ENCODE results near the gene GPR84.

Gene GPR84

DNA sequence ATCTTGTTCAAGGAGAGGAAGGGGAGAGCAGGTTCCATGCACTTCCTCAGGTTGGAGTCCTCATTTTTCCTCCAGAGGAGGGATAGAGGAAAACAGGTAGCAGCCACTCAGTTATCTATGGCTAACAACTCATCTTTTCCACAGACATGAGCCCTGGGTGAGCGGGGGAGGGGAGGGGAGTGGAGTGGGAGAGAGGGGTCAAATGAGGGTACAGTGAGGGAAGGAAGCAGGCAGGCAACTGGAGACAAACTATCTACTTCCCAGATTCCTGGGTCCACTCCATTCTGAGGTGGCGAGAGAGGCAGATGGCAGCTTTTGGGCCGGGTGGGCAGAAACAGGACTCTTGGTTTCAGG lies 22.8 kb upstream of the GPR84 start:
- TF ChIP-seq, protein P1, sequence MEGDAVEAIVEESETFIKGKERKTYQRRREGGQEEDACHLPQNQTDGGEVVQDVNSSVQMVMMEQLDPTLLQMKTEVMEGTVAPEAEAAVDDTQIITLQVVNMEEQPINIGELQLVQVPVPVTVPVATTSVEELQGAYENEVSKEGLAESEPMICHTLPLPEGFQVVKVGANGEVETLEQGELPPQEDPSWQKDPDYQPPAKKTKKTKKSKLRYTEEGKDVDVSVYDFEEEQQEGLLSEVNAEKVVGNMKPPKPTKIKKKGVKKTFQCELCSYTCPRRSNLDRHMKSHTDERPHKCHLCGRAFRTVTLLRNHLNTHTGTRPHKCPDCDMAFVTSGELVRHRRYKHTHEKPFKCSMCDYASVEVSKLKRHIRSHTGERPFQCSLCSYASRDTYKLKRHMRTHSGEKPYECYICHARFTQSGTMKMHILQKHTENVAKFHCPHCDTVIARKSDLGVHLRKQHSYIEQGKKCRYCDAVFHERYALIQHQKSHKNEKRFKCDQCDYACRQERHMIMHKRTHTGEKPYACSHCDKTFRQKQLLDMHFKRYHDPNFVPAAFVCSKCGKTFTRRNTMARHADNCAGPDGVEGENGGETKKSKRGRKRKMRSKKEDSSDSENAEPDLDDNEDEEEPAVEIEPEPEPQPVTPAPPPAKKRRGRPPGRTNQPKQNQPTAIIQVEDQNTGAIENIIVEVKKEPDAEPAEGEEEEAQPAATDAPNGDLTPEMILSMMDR (IDR thresholded peaks at IDR 0.05; ENCODE audit: insufficient read depth, low read length, poor library complexity, severe bottlenecking): no peak
- no peak overlapping the region for H3K4me3 ChIP-seq (replicated peaks; ENCODE audit: low read depth, low read length)
- no peaks in the 10 kb centered on the region for H3K36me3 ChIP-seq (ENCODE audit: control insufficient read depth, insufficient read depth, low read length)
- no peak for DNase-seq (ENCODE audit: extremely low read depth, insufficient read length)
- H3K27me3 ChIP-seq (replicated peaks; ENCODE audit: control insufficient read depth, insufficient read depth, low read length): no peaks in the 10 kb centered on the region

DNA sequence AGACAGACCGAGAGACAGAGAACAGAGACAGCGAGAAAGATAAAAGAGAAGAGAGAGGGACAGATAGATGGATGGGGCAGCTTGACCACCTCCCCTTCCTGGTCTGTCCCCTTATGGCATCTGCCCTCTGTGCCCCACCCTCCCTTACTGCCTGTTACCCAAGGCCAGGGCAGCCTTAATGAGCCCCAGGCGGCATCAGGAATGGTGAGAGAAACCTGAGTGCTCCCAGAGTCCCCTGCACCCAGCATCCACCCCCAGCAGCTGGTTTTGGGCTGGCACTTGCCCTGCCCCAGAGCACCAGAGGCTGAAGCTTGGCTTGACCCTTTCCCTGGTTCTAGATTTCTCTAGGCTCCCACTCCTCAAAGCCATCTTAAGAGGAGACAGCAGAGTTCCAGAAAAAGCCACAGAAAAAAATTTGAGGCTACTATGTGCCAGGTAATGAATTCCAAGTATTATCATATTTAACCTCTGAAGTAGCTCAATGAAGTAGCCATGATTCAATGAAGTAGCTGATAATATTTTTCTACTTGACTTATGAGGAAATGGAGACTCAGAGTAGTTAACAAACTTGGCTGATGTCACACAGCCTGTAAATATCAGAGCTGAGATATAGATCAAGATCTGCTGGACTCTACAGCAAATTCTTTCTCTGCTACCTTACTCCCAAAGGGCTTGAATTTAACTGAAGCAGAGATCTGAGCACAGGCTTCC lies 22.3 kb upstream of the GPR84 start:
- Histone ChIP-seq H3K36me3 (ENCODE audit: control insufficient read depth, insufficient read depth, low read length) (no peaks in the 10 kb centered on the region), H3K4me3 (replicated peaks; ENCODE audit: low read depth, low read length) (no peak overlapping the region), H3K27me3 (replicated peaks; ENCODE audit: control insufficient read depth, insufficient read depth, low read length) (no peaks in the 10 kb centered on the region)
- TF ChIP-seq, protein P1 (IDR thresholded peaks at IDR 0.05; ENCODE audit: insufficient read depth, low read length, poor library complexity, severe bottlenecking): no peak
- DNase-seq (ENCODE audit: extremely low read depth, insufficient read length): no peak

DNA sequence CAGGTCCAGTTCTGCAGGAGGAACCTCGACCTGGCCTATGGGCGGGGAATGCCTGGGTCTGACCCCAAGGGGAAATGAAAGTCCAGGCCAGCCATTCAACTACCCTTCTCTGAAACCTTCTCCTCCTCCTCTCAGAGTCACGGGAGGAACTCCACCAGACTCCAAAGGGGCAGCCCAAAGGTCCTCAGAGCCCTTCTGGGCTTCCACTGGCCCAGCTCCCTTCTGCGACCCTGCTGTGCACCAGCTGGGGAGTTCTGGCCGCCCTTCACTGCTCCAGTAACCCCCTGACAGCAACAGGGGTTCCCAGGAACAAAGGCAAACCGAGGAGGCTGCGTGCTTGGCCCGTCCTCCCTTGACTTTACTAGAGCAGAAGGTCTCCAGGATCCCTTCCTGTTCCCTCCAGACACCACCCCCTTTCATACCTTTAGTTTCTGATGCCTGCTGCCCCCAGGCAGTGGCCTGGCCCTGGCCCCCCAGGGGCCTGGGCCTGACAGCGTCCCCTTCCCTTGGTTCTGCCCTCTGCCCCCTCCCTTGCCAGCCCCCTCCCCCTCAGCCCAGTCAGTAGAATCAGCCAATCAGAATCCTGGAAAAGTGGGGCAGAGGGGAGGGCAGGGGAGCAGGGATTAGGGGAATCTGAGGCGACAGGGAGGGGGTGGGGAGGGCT lies 21.1 kb upstream of the GPR84 start:
- no peaks in the 10 kb centered on the region for H3K36me3 ChIP-seq (ENCODE audit: control insufficient read depth, insufficient read depth, low read length)
- H3K4me3 ChIP-seq (replicated peaks; ENCODE audit: low read depth, low read length): no peak overlapping the region
- TF ChIP-seq, protein P1 (IDR thresholded peaks at IDR 0.05; ENCODE audit: insufficient read depth, low read length, poor library complexity, severe bottlenecking): no peak
- DNase-seq (ENCODE audit: extremely low read depth, insufficient read length): peak; percentile 45
- H3K27me3 ChIP-seq (replicated peaks; ENCODE audit: control insufficient read depth, insufficient read depth, low read length): no peaks in the 10 kb centered on the region

DNA sequence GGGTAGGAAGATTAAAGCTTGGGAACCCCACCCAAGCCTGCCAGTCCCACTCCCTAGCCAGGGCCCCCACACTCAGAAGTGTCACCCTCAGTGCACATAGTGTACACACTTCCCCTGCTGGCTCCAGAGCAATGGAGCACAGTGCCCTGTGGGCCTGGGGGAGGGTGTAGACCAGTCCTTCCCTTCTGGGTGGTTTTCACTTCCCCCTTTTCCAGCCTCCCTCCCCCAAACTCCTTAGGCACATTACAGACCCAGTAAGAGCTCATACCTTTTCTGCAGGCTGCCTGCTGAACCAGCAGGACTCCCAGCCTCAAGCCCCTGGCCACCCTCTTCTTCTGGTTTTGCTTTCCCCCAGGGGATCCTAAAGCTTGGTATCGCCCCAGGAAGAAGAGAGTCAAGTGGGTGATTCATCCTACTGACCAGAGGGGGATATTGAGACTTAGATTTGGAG lies 20.3 kb upstream of the GPR84 start, which contains the start of gene ZNF385A:
ZNF385A (minus strand) TSS at position 143 of the 451 bp plus-strand sequence. CDS start 219 bp downstream, outside the sequence.
- TF ChIP-seq, protein P1 (IDR thresholded peaks at IDR 0.05; ENCODE audit: insufficient read depth, low read length, poor library complexity, severe bottlenecking): no peak
- Histone ChIP-seq H3K4me3 (replicated peaks; ENCODE audit: low read depth, low read length) (no peak within 1 kb of the TSS), H3K27me3 (replicated peaks; ENCODE audit: control insufficient read depth, insufficient read depth, low read length) (no peaks in the 10 kb centered on the region), H3K36me3 (ENCODE audit: control insufficient read depth, insufficient read depth, low read length) (no peaks in the 10 kb centered on the region)
- DNase-seq (ENCODE audit: extremely low read depth, insufficient read length): no peak

DNA sequence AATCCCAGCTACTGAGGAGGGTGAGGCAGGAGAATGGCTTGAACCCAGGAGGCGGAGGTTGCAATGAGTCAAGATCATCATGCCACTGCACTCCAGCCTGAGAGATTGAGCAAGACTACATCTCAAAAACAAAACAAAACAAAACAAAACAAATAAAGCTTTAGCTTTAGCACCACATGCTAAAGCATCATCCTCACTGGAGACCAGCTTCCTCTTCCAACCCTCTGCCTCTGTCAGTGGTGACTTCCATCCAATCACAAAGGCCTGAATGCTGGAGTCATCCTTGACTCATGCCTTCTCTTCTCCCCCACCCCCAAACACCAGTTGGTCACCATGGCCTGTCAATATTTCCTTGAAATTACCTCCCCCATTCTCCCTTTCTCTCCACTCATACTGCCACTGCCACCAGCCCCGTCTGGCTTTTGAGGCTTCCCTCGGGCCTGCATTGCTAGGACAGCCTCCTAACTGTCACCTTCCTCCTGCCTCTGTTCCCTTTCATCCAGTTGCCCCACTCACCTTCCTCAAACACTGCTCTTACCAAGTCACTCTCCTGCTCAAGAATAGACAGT lies 18.8 kb upstream of the GPR84 start:
- Histone ChIP-seq H3K27me3 (replicated peaks; ENCODE audit: control insufficient read depth, insufficient read depth, low read length) (no peaks in the 10 kb centered on the region), H3K4me3 (replicated peaks; ENCODE audit: low read depth, low read length) (no peak overlapping the region), H3K36me3 (ENCODE audit: control insufficient read depth, insufficient read depth, low read length) (no peaks in the 10 kb centered on the region; the same call in 1 of the 2 replicates)
- TF ChIP-seq, protein P1 (IDR thresholded peaks at IDR 0.05; ENCODE audit: insufficient read depth, low read length, poor library complexity, severe bottlenecking): no peak
- DNase-seq (ENCODE audit: extremely low read depth, insufficient read length): no peak

Measured in GM06990 (cell line).